ENCODE measurements around the gene ZFC3H1.
"Not testable (repeated sequence)": the region's sequence is repeated elsewhere in the genome, so short reads cannot be mapped to it uniquely, and the experiment has no call there.

ZFC3H1 gene, protein sequence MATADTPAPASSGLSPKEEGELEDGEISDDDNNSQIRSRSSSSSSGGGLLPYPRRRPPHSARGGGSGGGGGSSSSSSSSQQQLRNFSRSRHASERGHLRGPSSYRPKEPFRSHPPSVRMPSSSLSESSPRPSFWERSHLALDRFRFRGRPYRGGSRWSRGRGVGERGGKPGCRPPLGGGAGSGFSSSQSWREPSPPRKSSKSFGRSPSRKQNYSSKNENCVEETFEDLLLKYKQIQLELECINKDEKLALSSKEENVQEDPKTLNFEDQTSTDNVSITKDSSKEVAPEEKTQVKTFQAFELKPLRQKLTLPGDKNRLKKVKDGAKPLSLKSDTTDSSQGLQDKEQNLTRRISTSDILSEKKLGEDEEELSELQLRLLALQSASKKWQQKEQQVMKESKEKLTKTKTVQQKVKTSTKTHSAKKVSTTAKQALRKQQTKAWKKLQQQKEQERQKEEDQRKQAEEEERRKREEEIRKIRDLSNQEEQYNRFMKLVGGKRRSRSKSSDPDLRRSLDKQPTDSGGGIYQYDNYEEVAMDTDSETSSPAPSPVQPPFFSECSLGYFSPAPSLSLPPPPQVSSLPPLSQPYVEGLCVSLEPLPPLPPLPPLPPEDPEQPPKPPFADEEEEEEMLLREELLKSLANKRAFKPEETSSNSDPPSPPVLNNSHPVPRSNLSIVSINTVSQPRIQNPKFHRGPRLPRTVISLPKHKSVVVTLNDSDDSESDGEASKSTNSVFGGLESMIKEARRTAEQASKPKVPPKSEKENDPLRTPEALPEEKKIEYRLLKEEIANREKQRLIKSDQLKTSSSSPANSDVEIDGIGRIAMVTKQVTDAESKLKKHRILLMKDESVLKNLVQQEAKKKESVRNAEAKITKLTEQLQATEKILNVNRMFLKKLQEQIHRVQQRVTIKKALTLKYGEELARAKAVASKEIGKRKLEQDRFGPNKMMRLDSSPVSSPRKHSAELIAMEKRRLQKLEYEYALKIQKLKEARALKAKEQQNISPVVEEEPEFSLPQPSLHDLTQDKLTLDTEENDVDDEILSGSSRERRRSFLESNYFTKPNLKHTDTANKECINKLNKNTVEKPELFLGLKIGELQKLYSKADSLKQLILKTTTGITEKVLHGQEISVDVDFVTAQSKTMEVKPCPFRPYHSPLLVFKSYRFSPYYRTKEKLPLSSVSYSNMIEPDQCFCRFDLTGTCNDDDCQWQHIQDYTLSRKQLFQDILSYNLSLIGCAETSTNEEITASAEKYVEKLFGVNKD (N-terminal part only)

DNA sequence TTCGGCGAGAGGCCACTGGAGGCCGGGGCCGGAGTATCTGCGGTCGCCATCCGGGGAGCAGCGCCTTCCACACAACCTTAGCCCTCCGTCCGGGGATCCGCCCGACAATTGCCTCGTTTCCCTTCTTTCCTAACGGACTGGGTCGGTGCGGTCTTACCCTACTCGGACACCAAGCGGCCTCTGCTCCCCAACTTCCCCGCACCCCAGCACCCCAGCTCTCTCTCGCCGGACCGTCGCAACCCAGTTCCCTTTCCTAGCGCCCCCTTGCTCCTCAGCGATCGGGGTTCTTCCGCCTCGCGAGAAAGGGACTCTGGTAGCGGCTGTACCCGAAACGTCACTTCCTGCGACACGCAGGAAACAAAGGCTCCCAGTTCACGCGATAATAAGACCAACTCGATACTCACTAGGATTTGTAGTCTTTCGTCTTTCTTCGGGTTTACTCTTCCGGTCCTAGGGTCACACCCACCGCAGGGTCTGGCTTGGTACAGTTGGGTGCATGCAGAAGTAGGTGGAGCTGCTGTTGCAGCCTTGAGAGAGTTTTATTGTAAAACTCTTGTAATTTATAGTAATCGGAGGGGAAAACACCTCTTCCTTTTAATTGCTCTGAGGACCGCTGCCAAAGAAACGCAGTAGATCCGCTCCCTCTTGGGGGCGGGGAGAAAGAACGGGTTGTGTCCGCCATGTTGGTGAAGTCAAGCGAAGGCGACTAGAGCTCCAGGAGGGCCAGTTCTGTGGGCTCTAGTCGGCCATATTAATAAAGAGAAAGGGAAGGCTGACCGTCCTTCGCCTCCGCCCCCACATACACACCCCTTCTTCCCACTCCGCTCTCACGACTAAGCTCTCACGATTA is at the start of gene ZFC3H1, which contains the start of gene THAP2:
Gene ZFC3H1, minus strand, starts transcription at position 288 of the 850 bp plus-strand sequence. Its CDS starts 238 bp downstream, at position 50.
Gene THAP2, plus strand, starts transcription at position 741 of the 850 bp plus-strand sequence. CDS start 209 bp downstream, outside the sequence.
- peak; percentile 68 for DNase-seq (ENCODE audit: low spot score)

DNA sequence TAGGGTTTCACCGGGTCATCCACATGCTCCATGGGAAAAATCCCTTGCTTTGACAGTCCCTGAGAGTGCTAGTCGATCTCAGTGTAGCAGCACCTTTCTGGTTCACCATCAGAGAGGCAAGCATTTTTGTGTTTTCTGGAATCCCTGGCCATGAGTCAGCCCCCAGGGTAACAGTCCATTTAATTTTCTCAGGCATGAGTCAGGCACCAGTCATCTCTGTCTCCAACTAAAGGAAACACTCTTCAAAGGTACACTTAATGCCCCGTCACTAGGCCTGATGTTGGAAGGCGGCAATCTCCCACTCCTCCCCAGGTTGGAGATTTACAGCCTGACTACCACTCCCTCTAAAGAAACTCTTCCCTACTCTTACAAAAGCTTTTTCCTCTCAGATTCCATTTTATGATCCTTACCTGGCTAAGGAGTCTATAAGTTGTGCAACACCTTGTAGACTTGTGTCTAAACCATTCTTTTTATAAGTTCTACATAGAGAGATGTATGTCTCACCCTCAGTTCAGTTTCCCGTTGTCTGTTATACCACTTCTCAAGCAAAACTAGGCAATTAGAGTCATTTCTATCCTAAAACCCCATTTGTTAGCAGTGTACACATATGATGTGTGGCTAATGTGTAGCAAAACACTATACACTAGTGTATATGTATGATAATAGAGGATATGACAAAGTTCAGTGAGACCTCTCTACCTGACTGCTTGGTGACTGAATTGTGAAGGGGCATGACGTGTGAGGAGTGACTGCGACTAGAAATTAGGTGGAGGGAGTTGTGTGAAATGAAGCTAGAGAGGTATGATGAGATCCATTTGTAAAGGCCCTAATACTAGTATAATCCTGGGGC is 46.9 kb upstream of the ZFC3H1 start:
- no peak for DNase-seq (ENCODE audit: low spot score)

DNA sequence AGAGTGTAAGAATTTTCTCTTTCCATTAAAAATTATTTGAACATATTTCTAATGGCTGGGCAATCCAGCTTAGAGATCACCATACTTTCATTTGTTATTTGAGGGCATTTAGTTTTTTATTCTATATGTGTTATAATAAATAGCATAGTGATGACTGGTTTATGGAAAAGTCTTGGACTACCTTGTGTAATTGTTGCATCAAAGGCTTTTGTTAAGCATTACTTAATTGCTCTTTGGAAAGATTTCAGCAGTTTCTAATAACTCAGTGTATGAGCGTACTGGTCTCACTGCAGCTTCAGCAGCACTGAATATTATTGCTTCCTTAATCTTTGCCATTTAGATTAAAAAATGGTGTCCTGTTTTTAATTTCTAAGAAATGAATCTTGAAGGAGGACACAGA is 45.0 kb upstream of the ZFC3H1 start:
- DNase-seq (ENCODE audit: low spot score) = no peak

DNA sequence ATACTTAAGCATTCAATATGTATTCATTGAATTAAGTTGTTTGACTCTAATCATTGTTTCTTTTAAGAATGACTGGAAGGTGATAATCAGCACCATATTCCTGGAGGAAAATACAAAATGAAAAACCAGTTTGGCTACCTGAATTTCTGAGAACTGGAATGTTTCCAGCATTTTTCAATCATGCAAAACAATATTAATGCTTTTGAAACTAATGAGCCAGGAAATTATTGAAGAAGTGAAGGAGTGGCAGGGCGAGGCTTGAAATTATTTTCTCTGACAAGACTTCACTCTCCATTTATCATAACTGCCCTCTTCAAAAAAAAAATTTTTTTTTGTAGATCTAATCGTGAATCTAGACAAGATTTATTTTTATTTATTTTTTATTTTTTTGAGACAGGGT is 41.3 kb upstream of the ZFC3H1 start:
- no peak for DNase-seq (ENCODE audit: low spot score)

DNA sequence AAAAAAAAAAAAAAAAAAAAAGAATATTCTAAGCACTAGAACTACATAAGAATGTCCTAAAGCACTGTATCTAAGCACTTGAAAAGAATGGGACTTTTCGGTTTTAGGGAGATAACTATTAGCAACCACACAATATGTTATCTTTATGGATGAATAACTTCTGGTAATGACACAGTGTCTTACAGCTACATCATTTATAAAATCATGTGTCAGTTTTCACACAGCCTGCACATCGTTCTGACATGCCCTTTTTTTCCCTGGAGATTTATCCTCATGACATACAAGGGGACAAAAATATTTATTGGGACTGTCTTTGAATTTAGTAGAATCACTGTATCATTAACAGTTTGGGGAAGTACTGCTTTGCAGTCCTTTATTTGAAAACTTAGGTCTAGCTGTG is 39.6 kb upstream of the ZFC3H1 start:
- no peak for DNase-seq (ENCODE audit: low spot score)

DNA sequence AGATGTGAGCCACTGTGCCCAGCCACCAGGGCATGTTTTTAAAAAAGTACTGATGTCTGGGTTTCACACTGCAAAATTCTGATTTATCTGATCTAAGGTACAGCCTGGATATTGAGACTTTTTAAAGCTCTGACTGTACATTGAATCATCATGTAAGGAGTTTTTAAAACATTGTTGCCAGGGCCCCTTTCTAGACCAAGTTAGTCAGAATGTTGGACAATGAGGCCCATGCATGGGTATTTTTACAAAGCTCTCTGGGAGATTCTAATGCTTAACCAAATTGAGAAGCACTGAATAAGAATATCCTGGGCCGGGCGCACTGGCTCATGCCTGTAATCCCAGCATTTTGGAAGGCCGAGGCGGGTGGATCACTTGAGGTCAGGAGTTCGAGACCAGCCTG is 38.9 kb upstream of the ZFC3H1 start:
- no peak for DNase-seq (ENCODE audit: low spot score)

DNA sequence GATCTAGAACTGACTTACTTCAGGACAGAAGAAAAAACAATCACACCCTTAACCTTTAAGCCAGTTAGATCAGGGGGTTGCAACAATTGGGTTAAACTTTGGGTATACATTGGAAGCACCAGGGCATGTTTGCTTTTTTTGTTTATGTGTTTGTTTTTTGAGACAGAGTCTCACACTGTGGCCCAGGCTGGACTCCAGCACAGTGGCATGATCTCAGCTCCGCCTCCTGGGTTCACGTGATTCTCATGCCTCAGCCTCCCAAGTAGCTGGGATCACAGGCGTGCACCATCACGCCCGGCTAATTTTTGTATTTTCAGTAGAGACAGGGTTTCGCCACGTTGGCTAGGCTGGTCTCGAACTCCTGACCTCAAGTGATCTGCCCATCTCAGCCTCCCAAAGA is 38.5 kb upstream of the ZFC3H1 start:
- not testable (repeated sequence) for DNase-seq (ENCODE audit: low spot score)

DNA sequence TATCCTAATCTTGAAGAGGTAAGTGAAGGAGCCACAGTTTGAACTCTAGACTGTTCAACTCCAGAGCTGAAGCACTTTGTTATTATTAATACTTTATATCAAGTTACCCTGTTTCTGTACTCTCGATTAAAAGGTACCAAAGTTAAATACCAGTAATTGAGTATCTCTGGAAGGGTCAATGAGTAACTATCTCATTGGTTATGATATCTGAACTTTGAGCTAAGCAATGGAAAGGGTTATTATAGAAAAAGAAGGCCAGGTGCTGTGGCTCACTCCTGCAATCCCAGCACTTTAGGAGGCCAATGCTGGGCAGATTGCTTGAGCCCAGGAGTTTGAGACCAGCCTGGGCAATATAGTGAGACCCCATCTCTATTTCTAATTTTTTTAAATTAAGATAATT is 32.1 kb upstream of the ZFC3H1 start:
- no peak for DNase-seq (ENCODE audit: low spot score)

DNA sequence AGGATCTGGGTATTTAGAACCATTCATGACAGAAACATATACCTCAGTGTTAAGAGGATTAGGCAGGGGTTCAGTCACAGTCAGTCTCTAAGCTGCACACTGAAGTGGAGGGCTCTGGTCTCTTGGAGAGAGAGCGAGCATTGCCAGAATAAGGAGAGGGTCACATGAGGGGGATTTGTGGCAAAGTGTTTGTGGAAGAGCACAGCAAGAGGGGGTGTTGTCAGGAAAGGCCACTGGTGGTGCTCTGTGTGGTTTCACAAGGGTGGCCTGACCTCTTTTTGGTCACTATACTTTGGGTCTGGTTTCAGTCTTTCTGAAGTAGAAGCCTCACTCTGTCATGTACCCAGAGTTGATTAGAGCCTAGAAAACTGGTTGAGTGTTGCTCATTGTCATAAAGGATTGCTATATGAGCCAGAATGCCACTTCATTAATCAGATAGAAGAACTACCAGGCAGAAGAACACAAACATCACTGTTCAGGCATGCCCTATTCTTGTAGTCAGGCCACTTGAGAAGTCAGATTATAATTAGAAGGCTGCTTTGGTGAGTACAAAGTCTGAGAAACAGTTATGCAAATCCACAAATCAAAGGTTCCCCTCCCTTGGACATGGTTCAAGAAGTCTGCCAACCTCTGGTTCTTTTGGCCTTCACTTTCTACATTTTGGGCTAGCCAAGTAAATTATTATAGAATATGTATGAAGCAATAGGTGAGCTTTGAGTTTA is 30.6 kb upstream of the ZFC3H1 start:
- DNase-seq (ENCODE audit: low spot score) = no peak

DNA sequence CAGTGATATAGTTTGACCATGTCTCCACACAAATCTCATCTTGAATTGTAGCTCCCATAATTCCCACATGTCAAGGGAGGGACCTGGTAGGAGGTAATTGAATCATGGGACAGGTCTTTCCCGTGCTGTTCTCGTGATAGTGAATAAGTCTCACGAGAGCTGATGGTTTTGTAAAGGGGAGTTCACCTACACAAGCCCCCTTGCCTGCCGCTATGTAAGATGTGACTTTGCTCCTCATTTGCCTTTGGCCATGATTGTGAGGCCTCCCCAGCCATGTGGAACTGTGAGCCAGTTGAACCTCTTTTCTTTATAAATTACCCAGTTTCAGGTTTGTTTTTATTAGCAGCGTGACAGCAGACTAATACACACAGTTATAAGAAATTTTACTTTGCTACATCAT is 30.0 kb upstream of the ZFC3H1 start:
- not testable (repeated sequence) for DNase-seq (ENCODE audit: low spot score)

DNA sequence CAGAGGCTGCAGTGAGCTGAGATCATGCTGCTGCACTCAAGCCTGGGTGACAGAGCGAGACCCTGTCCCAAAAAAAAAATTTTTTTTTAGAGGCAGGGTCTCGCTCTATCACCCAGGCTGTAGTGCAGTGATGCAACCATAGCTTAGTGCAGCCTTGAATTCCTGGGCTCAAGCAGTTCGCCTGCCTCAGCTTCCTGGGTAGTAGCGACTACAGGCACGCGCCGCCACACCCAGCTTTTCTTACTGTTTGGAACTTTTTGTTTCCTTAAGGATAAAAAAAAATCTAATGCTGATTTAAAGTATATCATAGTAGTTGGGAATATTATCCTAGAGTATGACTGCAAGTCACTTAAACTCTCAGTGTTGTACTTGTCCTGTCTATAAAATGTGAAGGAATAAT is 29.5 kb upstream of the ZFC3H1 start:
- no peak for DNase-seq (ENCODE audit: low spot score)

DNA sequence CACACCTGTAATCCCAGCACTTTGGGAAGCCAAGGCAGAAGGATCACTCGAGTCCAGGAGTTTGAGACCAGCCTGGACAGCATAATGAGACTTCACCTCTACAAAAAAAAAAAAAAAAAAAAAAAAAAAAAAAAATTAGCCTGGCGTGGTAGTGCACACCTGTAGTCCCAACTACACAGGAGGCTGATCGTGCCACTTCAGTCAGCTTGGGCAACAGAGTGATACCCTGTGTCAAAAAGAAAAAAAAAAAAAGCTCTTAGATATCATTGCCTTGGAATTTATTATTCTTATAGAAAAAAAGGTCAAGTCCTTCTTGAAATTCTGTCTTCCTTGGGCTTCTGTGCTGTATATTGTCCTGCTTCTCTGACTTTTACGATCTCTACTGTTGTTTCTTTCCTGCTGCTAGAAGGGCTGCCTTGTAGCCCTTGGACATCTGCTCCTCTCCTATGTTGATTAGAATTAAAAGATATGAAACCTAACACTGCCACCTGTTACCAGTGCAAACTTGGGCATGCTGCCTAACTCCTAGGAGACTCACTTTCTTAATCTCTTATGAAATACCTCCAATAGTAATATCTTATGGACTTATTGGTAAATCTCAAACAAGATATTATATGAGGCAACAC is 28.0 kb upstream of the ZFC3H1 start:
- no peak for DNase-seq (ENCODE audit: low spot score)

DNA sequence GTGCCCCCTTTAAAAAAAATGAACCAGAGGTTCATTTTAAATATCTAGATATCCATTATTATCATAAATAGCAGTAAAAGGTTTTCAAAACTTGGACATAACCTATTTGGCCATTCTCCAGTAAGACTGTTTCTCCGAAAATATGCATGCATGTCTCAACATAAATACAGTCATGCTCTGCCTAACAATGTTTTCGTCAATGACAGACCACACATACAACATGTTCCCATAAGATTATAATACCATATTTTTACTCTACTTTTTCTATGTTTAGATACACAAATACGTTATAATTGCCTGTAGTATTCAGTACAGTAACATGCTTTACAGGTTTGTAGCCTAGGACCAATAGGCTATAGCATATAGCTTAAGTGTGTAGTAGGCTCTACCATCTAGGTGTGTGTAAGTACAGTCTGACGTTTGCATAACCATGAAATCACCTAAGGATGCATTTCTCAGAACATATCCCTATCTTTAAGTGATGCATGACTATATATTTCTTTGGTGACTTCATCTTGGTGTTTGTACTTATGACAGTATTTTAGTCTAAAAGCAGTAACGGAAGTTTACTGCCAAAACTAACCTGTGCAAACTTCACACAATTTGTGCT is 25.4 kb upstream of the ZFC3H1 start:
- DNase-seq (ENCODE audit: low spot score) = no peak

DNA sequence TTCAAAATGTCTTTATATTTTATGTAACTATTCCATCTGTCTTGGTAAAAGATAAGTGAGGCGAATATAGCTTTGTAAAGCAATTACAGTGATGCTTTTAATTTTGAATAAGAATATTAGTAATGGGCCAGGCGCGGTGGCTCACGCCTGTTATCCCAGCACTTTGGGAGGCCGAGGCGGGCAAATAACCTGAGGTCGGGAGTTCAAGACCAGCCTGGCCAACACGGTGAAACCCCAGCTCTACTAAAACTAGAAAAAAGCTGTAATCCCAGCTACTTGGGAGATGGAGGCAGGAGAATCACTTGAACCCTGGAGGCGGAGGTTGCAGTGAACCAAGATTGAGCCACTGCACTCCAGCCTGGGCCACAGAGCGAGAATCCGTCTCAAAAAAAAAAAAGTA is 23.5 kb upstream of the ZFC3H1 start:
- DNase-seq (ENCODE audit: low spot score) = not testable (repeated sequence)

DNA sequence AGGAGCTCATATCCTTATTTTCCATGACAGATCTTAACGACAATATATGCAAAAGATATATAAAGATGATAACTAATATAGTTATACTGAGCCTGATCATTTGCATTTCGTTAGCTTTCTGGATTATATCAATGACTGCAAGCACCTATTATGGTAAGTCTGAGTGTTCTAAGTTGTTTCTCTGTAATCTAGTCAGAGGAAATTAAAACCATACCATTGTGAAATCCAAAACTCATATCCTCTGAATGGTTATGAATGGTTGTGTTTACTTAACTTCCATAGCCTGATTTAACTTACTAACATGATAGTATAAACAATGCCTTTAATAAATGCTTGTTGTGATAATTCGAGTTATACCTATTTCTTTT is 23.0 kb upstream of the ZFC3H1 start:
- DNase-seq (ENCODE audit: low spot score) = no peak

DNA sequence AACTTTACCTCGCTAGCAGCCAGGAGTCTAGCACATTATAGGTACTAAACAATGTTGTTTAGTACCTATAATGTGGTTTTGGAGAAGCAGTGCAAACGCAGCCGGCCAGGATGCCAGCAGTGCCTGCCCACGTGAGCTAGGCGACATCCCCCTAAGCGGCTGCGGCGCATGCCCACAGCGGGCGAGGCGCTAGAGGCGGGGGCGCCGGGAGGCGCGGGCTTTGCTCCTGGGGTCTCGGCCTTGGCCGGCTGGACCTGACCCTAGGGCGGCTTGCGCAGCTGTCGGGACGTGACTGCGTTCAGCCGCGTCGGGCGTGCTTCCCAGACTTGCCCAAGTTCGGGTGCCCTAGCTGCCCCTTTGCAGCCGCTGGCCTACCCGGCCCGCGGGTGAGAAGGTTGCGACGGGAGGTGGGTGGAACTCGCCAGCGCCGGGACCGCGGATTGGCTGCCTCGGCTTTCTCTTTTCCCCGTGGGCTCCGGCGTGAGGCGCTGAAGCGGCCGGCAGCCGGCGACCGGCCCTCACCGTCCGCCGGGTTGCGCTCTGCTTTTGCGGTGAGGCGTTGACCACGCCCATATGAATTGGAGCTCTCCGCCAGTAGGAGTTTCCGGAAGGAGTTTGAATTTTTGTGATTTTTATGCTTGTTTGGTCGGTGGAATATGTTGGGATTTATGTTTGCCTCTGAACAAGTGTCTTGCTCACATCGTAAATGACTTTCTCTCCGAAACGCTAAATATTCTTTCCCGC is 22.4 kb upstream of the ZFC3H1 start, which contains the start of gene TMEM19:
Gene TMEM19, plus strand, starts transcription at position 169 of the 744 bp plus-strand sequence. CDS start 599 bp downstream, outside the sequence.
- DNase-seq (ENCODE audit: low spot score) = peak; percentile 71

DNA sequence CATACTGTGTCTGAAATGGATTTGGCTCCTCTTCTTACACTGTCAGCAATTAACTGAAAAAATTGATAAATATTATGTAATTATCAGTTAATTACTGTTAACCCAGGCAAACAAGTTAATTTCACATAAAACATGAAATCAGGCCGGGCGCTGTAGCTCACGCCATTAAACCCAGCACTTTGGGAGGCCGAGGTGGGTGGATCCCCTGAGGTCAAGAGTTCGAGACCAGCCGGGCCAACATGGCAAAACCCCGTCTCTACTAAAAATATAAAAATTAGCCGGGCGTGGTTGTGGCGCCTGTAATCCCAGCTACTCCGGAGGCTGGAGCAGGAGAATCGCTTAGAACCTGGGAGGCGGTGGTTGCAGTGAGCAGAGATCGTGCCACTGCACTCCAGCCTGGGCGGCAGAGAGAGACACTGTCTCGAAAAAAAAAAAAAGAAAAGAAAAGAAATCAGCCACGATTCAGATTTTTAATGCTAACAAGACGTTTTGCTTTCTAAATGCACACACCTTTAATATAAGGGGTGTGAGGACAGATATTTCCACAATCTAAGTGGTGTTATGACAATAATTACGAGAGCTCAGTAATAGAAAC is 21.8 kb upstream of the ZFC3H1 start:
- no peak for DNase-seq (ENCODE audit: low spot score)

Data from HuH-7.5 (cell line).